Measurements from ENCODE around the gene ELOF1. TPM values are rescaled to one million over a fixed set of nuclear protein-coding genes. Genes with fewer than 3 reads are reported as not detected.

The ELOF1 gene
- polyA plus RNA-seq, 2 donors, result 43.4 to 46.6 TPM

DNA sequence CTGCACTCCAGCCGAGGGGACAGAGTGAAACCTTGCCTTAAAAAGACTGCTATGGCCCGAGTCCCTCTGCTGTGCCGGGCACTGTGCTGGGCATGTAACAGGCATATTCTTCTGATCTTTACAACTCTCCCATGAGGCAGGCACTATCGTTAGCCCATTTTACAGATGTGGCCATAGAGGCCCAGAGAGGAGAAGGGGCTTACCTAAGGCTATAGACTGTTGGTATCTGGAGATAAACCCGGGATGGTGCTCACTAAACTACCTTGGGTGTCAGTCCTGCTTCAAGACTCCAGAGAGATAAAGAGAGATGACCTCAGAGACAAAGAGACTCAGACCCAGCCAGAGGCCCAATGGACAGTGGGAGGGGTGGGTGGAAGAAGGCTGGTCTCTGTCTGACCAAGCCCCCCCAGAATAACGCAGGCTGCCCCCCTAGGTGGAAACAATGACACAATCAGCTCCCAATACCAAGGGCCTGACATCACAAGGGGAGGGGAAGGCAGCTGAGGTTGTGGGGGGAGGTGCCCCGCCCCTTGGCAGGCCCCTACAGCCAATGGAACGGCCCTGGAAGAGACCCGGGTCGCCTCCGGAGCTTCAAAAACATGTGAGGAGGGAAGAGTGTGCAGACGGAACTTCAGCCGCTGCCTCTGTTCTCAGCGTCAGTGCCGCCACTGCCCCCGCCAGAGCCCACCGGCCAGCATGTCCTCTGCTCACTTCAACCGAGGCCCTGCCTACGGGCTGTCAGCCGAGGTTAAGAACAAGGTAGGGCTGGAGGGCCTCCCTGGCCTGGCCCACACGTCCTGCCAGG lies 20.6 kb downstream of the ELOF1 start, which contains the start of gene CNN1:
CNN1 (plus strand) TSS at position 620 of the 805 bp plus-strand sequence; CDS start at position 697, 77 bp downstream.
- no peaks in the 10 kb centered on the region for H3K27me3 ChIP-seq (ENCODE audit: control insufficient read depth in 1 of 2, insufficient read depth in 2 of 2, low read length in 2 of 2)
- H3K4me3 ChIP-seq (ENCODE audit: low read depth in 1 of 2, low read length in 2 of 2), result peak within 1 kb of the TSS; percentile 34 to 41
- H3K27ac ChIP-seq (ENCODE audit: low read depth in 2 of 2, low read length in 1 of 2), result peak within 1 kb of the TSS; percentile 80 to 89
- no peaks in the 10 kb centered on the region for H3K4me1 ChIP-seq (ENCODE audit: control insufficient read depth in 2 of 2, insufficient read depth in 2 of 2, low read length in 1 of 2)
- WGBS, 2 donors, result 25% methylated on average over 20 to 21 of the region's 21 CpGs
- no peaks in the 10 kb centered on the region for H3K9me3 ChIP-seq (ENCODE audit: control insufficient read depth in 2 of 2, insufficient read depth in 1 of 2, low read depth in 1 of 2, low read length in 1 of 2)
- H3K36me3 ChIP-seq (ENCODE audit: control insufficient read depth in 2 of 2, insufficient read depth in 2 of 2, low read length in 1 of 2), result no peaks in the 10 kb centered on the region

DNA sequence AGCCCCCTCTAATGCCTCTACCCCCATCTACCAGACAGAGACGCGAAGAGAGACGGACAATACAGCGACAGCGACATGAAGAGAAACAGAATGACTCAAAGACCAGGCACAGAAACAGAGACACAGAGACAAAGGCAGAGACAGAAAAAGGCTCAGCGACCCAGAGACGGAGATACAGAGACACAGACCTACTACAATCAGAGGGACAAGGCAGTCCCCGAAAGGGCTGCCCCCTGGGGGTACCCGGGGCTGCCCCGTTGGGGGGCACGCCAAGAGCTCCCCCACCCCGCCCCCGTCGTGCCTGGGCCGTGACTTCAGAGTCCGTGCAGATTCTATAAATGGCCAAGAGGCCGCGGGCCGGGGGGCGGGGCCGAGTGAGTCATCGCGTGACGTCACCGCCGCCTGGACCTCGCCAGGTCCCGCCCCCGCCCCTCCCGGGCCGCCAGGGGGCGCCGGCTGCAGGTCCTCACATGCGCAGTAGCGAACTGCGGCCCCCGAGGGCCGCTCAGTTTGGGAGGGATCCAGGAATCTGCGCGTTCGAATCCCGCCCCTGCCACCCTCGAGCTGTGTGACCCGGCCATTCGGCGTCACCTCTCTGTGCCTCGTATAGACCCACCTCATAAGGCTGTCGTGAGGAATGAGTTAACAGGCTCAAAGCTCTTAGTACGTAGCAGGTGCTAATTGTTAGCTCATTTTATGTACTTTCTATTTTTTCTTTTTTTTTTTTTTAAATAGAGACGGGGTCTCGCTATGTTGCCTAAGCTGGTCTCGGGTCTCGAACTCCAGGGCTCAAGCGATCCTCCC lies 23.0 kb downstream of the ELOF1 start:
- H3K27ac ChIP-seq (ENCODE audit: low read depth in 2 of 2, low read length in 1 of 2), result peak overlapping the region; percentile 47 to 85
- H3K36me3 ChIP-seq (ENCODE audit: control insufficient read depth in 2 of 2, insufficient read depth in 2 of 2, low read length in 1 of 2), result no peaks in the 10 kb centered on the region
- H3K4me3 ChIP-seq (ENCODE audit: low read depth in 1 of 2, low read length in 2 of 2), result peak overlapping the region; percentile 14 to 25
- no peaks in the 10 kb centered on the region for H3K9me3 ChIP-seq (ENCODE audit: control insufficient read depth in 2 of 2, insufficient read depth in 1 of 2, low read depth in 1 of 2, low read length in 1 of 2)
- H3K4me1 ChIP-seq (ENCODE audit: control insufficient read depth in 2 of 2, insufficient read depth in 2 of 2, low read length in 1 of 2), result no peaks in the 10 kb centered on the region
- WGBS, 2 donors, result 13 to 14% methylated on average over 54 of the region's 54 CpGs
- H3K27me3 ChIP-seq (ENCODE audit: control insufficient read depth in 1 of 2, insufficient read depth in 2 of 2, low read length in 2 of 2), result no peaks in the 10 kb centered on the region

DNA sequence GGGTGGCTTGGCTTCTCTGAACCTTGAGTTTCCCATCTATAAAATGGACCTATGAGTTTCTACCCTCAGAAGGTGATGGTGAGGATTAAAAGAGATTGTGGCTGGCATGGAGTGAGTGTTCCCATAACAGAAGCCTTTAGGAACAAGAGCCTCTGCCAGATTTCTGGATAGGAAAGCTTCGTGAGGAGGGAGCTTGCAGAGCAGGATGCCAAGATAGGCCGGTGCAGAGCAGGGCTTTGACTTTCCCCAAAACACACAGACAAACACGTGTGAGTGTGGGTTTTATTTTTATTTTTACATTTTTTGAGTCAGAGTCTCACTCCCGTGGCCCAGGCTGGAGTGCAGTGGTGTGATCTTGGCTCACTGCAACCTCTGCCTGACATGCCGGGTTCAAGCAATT lies 24.1 kb downstream of the ELOF1 start:
- Histone ChIP-seq H3K9me3 (ENCODE audit: control insufficient read depth in 2 of 2, insufficient read depth in 1 of 2, low read depth in 1 of 2, low read length in 1 of 2) (no peaks in the 10 kb centered on the region), H3K27ac (ENCODE audit: low read depth in 2 of 2, low read length in 1 of 2) (peak overlapping the region in 1 of 2 donors; percentile 6), H3K4me3 (ENCODE audit: low read depth in 1 of 2, low read length in 2 of 2) (no peak overlapping the region), H3K27me3 (ENCODE audit: control insufficient read depth in 1 of 2, insufficient read depth in 2 of 2, low read length in 2 of 2) (no peaks in the 10 kb centered on the region), H3K4me1 (ENCODE audit: control insufficient read depth in 2 of 2, insufficient read depth in 2 of 2, low read length in 1 of 2) (no peaks in the 10 kb centered on the region), H3K36me3 (ENCODE audit: control insufficient read depth in 2 of 2, insufficient read depth in 2 of 2, low read length in 1 of 2) (no peaks in the 10 kb centered on the region)
- WGBS, 2 donors, result 41 to 62% methylated on average over 5 of the region's 5 CpGs

DNA sequence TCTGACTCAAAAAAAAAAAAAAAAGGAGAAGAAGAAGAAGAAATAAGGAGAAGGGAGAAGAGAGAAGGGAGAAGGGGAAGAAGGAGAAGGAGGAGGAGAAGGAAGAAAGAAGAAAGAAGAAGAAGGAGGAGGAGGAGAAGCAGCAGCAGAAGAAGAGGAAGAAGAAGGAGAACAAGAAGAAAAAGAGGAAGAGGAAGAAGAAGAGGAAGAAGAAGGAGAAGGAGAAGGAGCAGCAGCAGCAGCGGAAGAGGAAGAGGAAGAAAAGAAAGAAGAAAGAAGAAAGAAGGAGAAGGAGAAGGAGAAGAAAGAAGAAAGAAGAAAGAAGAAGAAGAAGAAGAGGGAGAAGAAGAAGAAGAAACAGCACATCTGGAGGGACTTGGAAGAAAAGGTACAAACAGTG lies 24.5 kb downstream of the ELOF1 start:
- no peak overlapping the region for H3K27ac ChIP-seq (ENCODE audit: low read depth in 2 of 2, low read length in 1 of 2)
- no peak overlapping the region for H3K4me3 ChIP-seq (ENCODE audit: low read depth in 1 of 2, low read length in 2 of 2)
- H3K36me3 ChIP-seq (ENCODE audit: control insufficient read depth in 2 of 2, insufficient read depth in 2 of 2, low read length in 1 of 2), result no peaks in the 10 kb centered on the region
- 77 to 82% methylated on average over 1 of the region's 1 CpG for WGBS, 2 donors
- no peaks in the 10 kb centered on the region for H3K27me3 ChIP-seq (ENCODE audit: control insufficient read depth in 1 of 2, insufficient read depth in 2 of 2, low read length in 2 of 2)
- H3K4me1 ChIP-seq (ENCODE audit: control insufficient read depth in 2 of 2, insufficient read depth in 2 of 2, low read length in 1 of 2), result no peaks in the 10 kb centered on the region
- no peaks in the 10 kb centered on the region for H3K9me3 ChIP-seq (ENCODE audit: control insufficient read depth in 2 of 2, insufficient read depth in 1 of 2, low read depth in 1 of 2, low read length in 1 of 2)

DNA sequence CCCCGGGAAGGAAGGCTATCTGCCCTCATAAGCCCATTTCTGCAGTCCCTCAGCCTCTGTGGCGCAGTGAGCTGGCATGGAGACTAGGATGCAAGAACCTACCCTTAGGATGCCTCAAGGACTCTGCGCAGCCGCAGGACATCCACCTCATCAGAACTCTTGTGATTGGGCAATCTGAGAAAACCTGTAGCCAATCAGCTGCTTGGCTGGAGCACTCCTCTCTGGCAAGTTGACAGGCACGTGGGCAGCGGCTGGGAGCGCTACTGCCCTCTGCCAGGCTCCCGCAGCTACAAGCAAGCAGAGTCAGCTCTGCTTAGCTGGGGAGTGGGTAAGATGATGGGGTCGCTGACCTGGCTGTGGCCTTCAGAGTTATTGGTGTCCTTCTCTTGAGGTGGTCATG lies 28.6 kb downstream of the ELOF1 start:
- WGBS, 2 donors, result 23 to 35% methylated on average over 9 of the region's 9 CpGs
- no peaks in the 10 kb centered on the region for H3K36me3 ChIP-seq (ENCODE audit: control insufficient read depth in 2 of 2, insufficient read depth in 2 of 2, low read length in 1 of 2)
- H3K4me3 ChIP-seq (ENCODE audit: low read depth in 1 of 2, low read length in 2 of 2), result no peak overlapping the region
- H3K27ac ChIP-seq (ENCODE audit: low read depth in 2 of 2, low read length in 1 of 2), result no peak overlapping the region
- peaks cover 0 to 4% of the 10 kb centered on the region in 2 donors for H3K4me1 ChIP-seq (ENCODE audit: control insufficient read depth in 2 of 2, insufficient read depth in 2 of 2, low read length in 1 of 2)
- no peaks in the 10 kb centered on the region for H3K9me3 ChIP-seq (ENCODE audit: control insufficient read depth in 2 of 2, insufficient read depth in 1 of 2, low read depth in 1 of 2, low read length in 1 of 2)
- H3K27me3 ChIP-seq (ENCODE audit: control insufficient read depth in 1 of 2, insufficient read depth in 2 of 2, low read length in 2 of 2), result no peaks in the 10 kb centered on the region

DNA sequence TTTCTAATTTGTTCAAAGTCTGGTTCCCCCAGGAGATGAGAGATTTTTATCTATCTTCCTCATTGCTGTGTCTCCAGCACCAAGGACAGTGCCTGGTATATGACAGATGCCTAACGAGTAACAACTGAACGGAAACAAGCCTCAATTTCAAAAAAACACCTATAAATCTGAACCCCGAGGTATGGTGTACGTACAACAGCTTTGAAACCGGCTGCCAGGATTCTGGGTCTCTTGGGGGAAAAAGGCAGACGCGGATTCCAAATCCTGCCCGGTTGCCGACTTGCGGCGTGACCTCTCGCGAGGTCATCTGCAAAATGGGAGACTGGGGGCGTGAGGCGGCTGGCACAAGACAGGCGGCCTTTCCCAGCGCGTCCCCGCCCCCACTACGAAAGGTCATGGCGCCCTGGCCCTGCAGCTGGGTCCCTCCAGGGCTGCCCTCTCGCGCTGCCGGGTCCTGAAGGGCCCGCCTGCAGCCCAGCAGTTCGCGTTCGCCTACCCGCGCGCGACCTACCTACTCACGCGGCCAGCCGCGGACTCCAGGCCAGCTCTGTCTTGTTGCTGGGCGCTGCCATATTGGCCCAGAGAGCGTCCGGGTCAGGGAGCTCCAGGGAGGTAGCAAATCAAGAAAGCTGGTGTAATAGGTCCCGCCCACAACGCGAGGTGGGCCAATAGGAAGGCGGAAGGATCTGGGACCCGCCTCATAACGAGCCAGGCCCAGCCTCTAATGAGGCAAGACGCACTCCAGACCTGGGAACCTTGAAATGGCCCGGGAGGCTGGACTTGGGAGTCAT lies 30.3 kb downstream of the ELOF1 start, which contains the start of gene ECSIT:
ECSIT (minus strand) TSS at position 584 of the 791 bp plus-strand sequence. CDS start 9,964 bp downstream, outside the sequence.
- Histone ChIP-seq H3K4me3 (ENCODE audit: low read depth in 1 of 2, low read length in 2 of 2) (peak within 1 kb of the TSS; percentile 64 to 90), H3K36me3 (ENCODE audit: control insufficient read depth in 2 of 2, insufficient read depth in 2 of 2, low read length in 1 of 2) (no peaks in the 10 kb centered on the region), H3K4me1 (ENCODE audit: control insufficient read depth in 2 of 2, insufficient read depth in 2 of 2, low read length in 1 of 2) (peaks cover 0 to 4% of the 10 kb centered on the region in 2 donors), H3K27me3 (ENCODE audit: control insufficient read depth in 1 of 2, insufficient read depth in 2 of 2, low read length in 2 of 2) (no peaks in the 10 kb centered on the region), H3K9me3 (ENCODE audit: control insufficient read depth in 2 of 2, insufficient read depth in 1 of 2, low read depth in 1 of 2, low read length in 1 of 2) (no peaks in the 10 kb centered on the region), H3K27ac (ENCODE audit: low read depth in 2 of 2, low read length in 1 of 2) (peak within 1 kb of the TSS; percentile 91)
- WGBS, 2 donors, result 0% methylated on average over 47 of the region's 47 CpGs

DNA sequence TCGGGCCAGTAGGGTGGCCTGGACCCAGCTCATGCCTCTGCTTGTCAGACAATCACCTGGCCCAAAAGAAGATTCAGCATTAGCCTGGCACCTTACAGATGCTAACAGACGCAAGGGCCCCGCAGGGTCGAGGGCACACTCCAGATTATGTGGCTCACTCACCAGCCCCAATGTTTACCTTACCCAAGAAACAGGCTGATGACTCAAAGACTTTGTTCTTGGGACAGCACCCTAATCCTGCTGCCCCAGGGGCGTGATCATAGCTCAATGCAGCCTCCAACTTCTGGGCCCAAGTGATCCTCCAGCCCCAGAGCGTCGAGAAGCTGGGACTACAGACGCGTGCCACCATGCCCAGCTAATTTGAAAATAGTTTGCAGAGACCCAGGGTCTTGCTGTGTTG lies 39.9 kb downstream of the ELOF1 start:
- Histone ChIP-seq H3K36me3 (ENCODE audit: control insufficient read depth in 2 of 2, insufficient read depth in 2 of 2, low read length in 1 of 2) (peaks cover 0 to 13% of the 10 kb centered on the region in 2 donors), H3K4me3 (ENCODE audit: low read depth in 1 of 2, low read length in 2 of 2) (no peak overlapping the region), H3K9me3 (ENCODE audit: control insufficient read depth in 2 of 2, insufficient read depth in 1 of 2, low read depth in 1 of 2, low read length in 1 of 2) (no peaks in the 10 kb centered on the region), H3K27ac (ENCODE audit: low read depth in 2 of 2, low read length in 1 of 2) (no peak overlapping the region), H3K4me1 (ENCODE audit: control insufficient read depth in 2 of 2, insufficient read depth in 2 of 2, low read length in 1 of 2) (no peaks in the 10 kb centered on the region), H3K27me3 (ENCODE audit: control insufficient read depth in 1 of 2, insufficient read depth in 2 of 2, low read length in 2 of 2) (no peaks in the 10 kb centered on the region)
- WGBS, 2 donors, result 65 to 68% methylated on average over 9 of the region's 9 CpGs

DNA sequence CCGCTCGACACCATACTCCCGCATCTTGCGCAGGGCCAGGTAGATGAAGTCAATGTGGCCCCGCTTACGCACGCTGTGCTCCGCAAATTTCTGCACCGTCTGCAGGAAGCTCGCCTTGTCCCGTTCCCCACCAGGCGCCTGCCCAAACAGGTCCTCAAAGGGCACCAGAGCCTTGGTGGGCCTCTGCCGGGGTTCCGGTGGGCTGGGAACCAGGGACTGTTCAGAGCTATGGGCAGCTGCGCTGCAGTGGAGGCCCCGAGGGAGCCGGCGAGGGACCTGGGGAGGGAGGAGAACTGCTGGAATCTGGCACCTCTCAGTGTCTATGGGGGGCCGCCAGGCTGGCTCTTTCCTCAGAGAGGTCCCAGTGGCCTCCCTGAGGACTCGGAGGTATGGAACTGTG lies 45.1 kb downstream of the ELOF1 start:
- no peak overlapping the region for H3K27ac ChIP-seq (ENCODE audit: low read depth in 2 of 2, low read length in 1 of 2)
- WGBS, 2 donors, result 95 to 96% methylated on average over 20 of the region's 20 CpGs
- no peaks in the 10 kb centered on the region for H3K4me1 ChIP-seq (ENCODE audit: control insufficient read depth in 2 of 2, insufficient read depth in 2 of 2, low read length in 1 of 2)
- H3K4me3 ChIP-seq (ENCODE audit: low read depth in 1 of 2, low read length in 2 of 2), result no peak overlapping the region
- peaks cover 2 to 21% of the 10 kb centered on the region in 2 donors for H3K36me3 ChIP-seq (ENCODE audit: control insufficient read depth in 2 of 2, insufficient read depth in 2 of 2, low read length in 1 of 2)
- no peaks in the 10 kb centered on the region for H3K27me3 ChIP-seq (ENCODE audit: control insufficient read depth in 1 of 2, insufficient read depth in 2 of 2, low read length in 2 of 2)
- H3K9me3 ChIP-seq (ENCODE audit: control insufficient read depth in 2 of 2, insufficient read depth in 1 of 2, low read depth in 1 of 2, low read length in 1 of 2), result no peaks in the 10 kb centered on the region

DNA sequence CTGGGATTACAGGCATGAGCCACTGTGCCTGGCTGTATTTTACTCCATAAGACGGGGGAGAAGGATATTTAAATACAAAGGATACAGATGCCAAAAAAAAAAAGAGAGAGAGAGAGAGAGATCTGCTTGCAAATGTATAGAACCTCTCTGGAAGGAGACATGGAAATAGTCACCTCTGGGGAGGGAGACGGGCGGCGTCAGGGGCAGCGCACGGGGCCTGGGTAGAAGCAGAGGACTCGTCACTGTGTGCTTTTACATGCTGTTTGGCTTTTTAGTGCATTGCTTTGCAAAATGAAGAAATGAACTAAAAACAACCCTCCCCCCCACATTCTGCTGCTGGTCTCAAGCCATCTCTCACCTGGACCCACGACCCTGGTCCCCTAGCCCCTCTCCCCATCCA lies 48.6 kb downstream of the ELOF1 start:
- H3K27ac ChIP-seq (ENCODE audit: low read depth in 2 of 2, low read length in 1 of 2), result no peak overlapping the region
- H3K27me3 ChIP-seq (ENCODE audit: control insufficient read depth in 1 of 2, insufficient read depth in 2 of 2, low read length in 2 of 2), result no peaks in the 10 kb centered on the region
- no peak overlapping the region for H3K4me3 ChIP-seq (ENCODE audit: low read depth in 1 of 2, low read length in 2 of 2)
- H3K9me3 ChIP-seq (ENCODE audit: control insufficient read depth in 2 of 2, insufficient read depth in 1 of 2, low read depth in 1 of 2, low read length in 1 of 2), result no peaks in the 10 kb centered on the region
- peaks cover 0 to 3% of the 10 kb centered on the region in 2 donors for H3K4me1 ChIP-seq (ENCODE audit: control insufficient read depth in 2 of 2, insufficient read depth in 2 of 2, low read length in 1 of 2)
- peaks cover 2 to 19% of the 10 kb centered on the region in 2 donors for H3K36me3 ChIP-seq (ENCODE audit: control insufficient read depth in 2 of 2, insufficient read depth in 2 of 2, low read length in 1 of 2)
- WGBS, 2 donors, result 92% methylated on average over 8 of the region's 8 CpGs
